HG02884 (cell line): Measurements from ENCODE around the gene SIRT1.
"Not testable (repeated sequence)": the region's sequence is repeated elsewhere in the genome, so short reads cannot be mapped to it uniquely, and the experiment has no call there.

Experiments used
- ATAC-seq: cut with Tn5 transposase; IDR thresholded peaks from one replicate; pipeline ENCODE4 v1.9.1; 2021; ENCODE audit warnings: mild to moderate bottlenecking, moderate library complexity; ENCODE audit not compliant: unreplicated experiment

Gene SIRT1

DNA sequence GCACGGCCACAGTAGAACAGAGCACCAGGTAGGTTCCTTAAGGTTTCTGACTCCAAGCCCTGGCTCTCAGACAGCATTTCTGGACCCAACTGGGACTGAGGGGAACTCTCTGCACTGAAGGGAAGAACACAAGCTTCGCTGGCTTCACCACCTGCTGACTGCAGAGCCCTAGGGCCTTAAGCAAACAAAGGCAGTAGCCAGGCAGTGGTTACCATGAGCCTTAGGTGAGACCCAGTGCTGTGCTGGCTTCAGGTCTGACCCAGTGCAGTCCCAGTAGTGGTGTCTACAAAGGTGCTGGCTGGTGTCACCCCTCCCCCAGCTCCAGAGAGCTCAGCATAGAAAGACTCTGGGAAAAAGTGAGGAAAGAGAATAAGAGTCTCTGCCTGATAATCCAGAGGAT lies 59.5 kb downstream of the SIRT1 start:
- ATAC-seq, result no peak

DNA sequence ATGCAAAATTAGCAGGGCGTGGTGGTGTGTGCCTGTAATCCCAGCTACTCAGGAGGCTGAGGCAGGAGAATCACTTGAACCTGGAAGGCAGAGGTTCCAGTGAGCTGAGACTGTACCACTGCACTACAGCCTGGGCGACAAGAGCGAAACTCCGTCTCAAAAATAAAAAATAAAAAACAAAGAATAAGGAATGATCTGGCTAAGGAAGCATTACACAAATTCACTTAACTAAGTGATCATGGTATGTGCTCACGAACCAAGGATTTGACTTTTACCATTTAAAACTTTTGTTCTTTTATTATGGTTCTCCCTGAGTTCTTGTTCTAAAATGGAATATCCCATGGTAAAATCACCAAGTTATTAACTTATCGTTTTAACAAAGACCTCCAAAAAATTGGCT lies 71.2 kb downstream of the SIRT1 start:
- no peak for ATAC-seq

DNA sequence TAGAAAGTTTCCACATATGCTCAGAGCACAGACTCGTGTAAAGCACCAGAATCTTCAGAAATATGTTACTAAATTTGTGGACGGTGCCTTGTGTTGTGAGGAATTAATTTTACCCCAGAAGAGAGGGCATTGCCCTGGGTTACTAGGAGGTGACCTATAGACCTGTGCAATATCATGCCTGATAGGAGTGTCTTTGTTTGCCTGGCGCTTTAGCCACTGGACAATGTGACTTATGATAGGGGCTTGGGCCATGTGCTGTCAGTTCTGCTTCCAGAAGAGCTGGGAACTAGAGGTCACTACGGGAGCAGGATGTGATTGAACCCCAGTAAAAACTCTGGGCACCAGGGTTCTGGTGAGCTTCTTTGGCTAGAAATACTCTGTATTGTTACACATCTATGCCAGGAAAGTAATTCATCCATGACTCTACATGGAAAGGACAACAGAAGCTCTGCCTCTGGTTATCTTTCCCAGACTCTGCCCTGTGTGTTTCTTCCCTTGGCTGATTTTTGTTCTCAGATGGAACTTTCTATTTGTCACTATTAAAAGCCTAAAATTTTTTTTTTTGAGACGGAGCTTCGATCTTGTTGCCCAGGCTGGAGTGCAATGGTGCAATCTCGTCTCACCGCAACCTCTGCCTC lies 75.5 kb downstream of the SIRT1 start:
- no peak for ATAC-seq

DNA sequence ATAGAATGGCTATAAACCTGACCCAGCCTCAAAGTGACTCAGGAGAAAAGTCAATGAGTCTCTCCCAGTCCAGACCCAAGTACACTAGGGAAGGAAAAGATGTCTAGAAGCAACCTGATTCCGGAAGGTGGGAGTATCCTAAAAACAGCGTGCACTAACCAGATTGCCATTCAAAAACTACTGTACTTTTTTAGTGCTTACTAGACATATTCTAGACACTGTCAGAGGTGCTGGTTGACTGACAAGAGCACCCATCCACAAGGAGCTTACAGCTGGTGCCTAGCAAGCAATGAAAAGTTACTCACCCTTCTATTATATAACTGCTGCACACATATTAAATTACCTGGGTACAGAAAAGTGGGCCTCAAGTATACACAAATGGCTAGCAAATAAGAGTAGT lies 81.0 kb downstream of the SIRT1 start:
- ATAC-seq, result no peak

DNA sequence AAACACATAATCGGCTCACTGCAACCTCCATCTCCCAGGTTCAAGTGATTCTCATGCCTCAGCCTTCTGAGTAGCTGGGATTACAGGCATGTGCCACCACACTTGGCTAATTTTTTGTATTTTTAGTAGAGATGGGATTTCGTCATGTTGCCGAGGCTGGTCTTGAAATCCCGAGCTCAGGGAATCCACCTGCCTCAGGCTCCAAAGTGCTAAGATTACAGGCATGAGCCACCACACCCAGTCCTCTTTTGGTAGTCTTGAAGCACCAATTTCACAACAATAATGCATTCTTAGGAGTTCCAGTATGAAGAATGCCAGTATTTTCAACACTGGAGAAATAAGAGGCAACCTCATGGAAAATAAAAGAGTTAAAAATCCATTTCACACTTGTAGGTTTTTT lies 81.6 kb downstream of the SIRT1 start:
- not testable (repeated sequence) for ATAC-seq
